GM12892 (cell line): ENCODE data around the gene ABCC3.

Experiments
- POLR2A ChIP-seq: IDR thresholded peaks from 2 replicates; pipeline ENCODE4 v1.6.1; 2011; ENCODE audit warnings: low read depth, low read length, control low read depth
- TAF1 ChIP-seq: IDR thresholded peaks from 2 replicates; pipeline ENCODE4 v1.6.1; 2011; ENCODE audit warnings: low read depth, mild to moderate bottlenecking, control low read depth, low read length, borderline replicate concordance

DNA sequence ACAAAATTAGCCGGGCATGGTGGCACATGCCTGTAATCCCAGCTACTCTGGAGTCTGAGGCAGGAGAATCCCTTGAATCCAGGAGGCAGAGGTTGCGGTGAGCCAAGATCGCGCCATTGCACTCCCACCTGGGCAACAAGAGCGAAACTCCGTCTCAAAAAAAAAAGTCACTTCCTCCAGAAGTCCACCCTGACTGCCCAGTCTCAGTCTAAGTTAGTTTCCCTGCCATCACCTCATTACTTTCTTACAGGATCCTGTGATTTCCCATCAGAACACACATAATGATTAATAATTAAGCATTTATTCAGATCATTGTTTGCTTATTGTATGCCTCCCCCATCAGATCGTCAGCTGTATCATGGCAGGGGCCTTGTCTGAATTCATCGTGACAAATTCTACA is 31.6 kb downstream of the ABCC3 start:
- no peak for TF ChIP-seq POLR2A
- TF ChIP-seq TAF1 = no peak
